ENCODE results near the gene EXD2.

EXD2 gene

GRCh38 chr14:69259527-69260189, 68.4 kb downstream of the EXD2 start, which contains the start of gene GALNT16:
GALNT16 (plus strand) TSS chr14:69260158; CDS start chr14:69260291, 133 bp downstream.
- no peaks in the 10 kb centered on the region for H3K79me2 ChIP-seq
- H3K36me3 ChIP-seq (ENCODE audit: control insufficient read depth, insufficient read depth, low read length): no peaks in the 10 kb centered on the region
- H3K27me3 ChIP-seq (ENCODE audit: control insufficient read depth, insufficient read depth, low read length): no peaks in the 10 kb centered on the region
- H3K4me2 ChIP-seq (ENCODE audit: low read length): peak within 1 kb of the TSS; percentile 68
- H3K4me3 ChIP-seq (ENCODE audit: low read depth, low read length): no peak within 1 kb of the TSS
- TF ChIP-seq CTCF (IDR thresholded peaks at IDR 0.05): no peak
- peak within 1 kb of the TSS; percentile 81 for H2AFZ ChIP-seq
- no peaks in the 10 kb centered on the region for H3K9me3 ChIP-seq (ENCODE audit: control insufficient read depth, low read length)
- no peak within 1 kb of the TSS for H3K27ac ChIP-seq
- no peak within 1 kb of the TSS for H3K9ac ChIP-seq
- H3K4me1 ChIP-seq: peaks cover 6% of the 10 kb centered on the region

- Histone ChIP-seq H3K36me3 (ENCODE audit: control insufficient read depth, insufficient read depth, low read length) (no peaks in the 10 kb centered on the region), H3K9me3 (ENCODE audit: control insufficient read depth, low read length) (no peaks in the 10 kb centered on the region), H3K4me3 (ENCODE audit: low read depth, low read length) (no peak overlapping the region), H3K27me3 (ENCODE audit: control insufficient read depth, insufficient read depth, low read length) (no peaks in the 10 kb centered on the region), H3K4me1 (peaks cover 6% of the 10 kb centered on the region), H2AFZ (peak overlapping the region; percentile 81), H3K79me2 (no peaks in the 10 kb centered on the region), H3K27ac (no peak overlapping the region), H3K9ac (no peak overlapping the region), H3K4me2 (ENCODE audit: low read length) (peak overlapping the region; percentile 68)
- TF ChIP-seq CTCF (IDR thresholded peaks at IDR 0.05): no peak
Observed at GRCh38 chr14:69260190-69260860, 69.0 kb downstream of the EXD2 start.

GRCh38 chr14:69260861-69261564, 69.7 kb downstream of the EXD2 start:
- no peaks in the 10 kb centered on the region for H3K27me3 ChIP-seq (ENCODE audit: control insufficient read depth, insufficient read depth, low read length)

GRCh38 chr14:69261761-69262331, 70.5 kb downstream of the EXD2 start:
- Histone ChIP-seq H3K4me2 (ENCODE audit: low read length) (no peak overlapping the region), H2AFZ (no peak overlapping the region), H3K9me3 (ENCODE audit: control insufficient read depth, low read length) (no peaks in the 10 kb centered on the region), H3K4me3 (ENCODE audit: low read depth, low read length) (no peak overlapping the region), H3K9ac (no peak overlapping the region), H3K79me2 (no peaks in the 10 kb centered on the region), H3K27me3 (ENCODE audit: control insufficient read depth, insufficient read depth, low read length) (no peaks in the 10 kb centered on the region), H3K4me1 (peaks cover 6% of the 10 kb centered on the region), H3K27ac (no peak overlapping the region), H3K36me3 (ENCODE audit: control insufficient read depth, insufficient read depth, low read length) (no peaks in the 10 kb centered on the region)
- no peak for TF ChIP-seq CTCF (IDR thresholded peaks at IDR 0.05)

More at GRCh38 chr14:69260861-69261564, 69.7 kb downstream of the EXD2 start:
- H3K4me2 ChIP-seq (ENCODE audit: low read length): no peak overlapping the region
- peak overlapping the region; percentile 38 for H2AFZ ChIP-seq
- H3K4me1 ChIP-seq: peaks cover 6% of the 10 kb centered on the region
- H3K79me2 ChIP-seq: no peaks in the 10 kb centered on the region
- no peaks in the 10 kb centered on the region for H3K36me3 ChIP-seq (ENCODE audit: control insufficient read depth, insufficient read depth, low read length)
- no peaks in the 10 kb centered on the region for H3K9me3 ChIP-seq (ENCODE audit: control insufficient read depth, low read length)
- no peak overlapping the region for H3K4me3 ChIP-seq (ENCODE audit: low read depth, low read length)
- no peak overlapping the region for H3K27ac ChIP-seq
- peak; percentile 44 for TF ChIP-seq CTCF (IDR thresholded peaks at IDR 0.05)
- H3K9ac ChIP-seq: no peak overlapping the region

Data from parathyroid adenoma (tissue), 2 donors.